Neuronal stem cell (in vitro differentiated cells): ENCODE results near the gene H1-8.

Source experiments
- DNase-seq: peaks from one replicate; pipeline ENCODE4 v3.0.0-alpha.2; 2013; ENCODE audit warnings: low spot score
- H2AFZ ChIP-seq: one replicate; pipeline ENCODE4 v1.6.1; 2013; ENCODE audit warnings: mild to moderate bottlenecking, low read length, inconsistent platforms
- H2AK5ac ChIP-seq: 2 replicates; pipeline ENCODE4 v1.6.1; 2013; ENCODE audit warnings: low read depth, mild to moderate bottlenecking, inconsistent platforms, low read length, moderate library complexity, mixed read lengths
- H2BK120ac ChIP-seq: 2 replicates; pipeline ENCODE4 v1.6.1; 2013; ENCODE audit warnings: low read depth, mild to moderate bottlenecking, inconsistent platforms, low read length, moderate library complexity, mixed read lengths
- H2BK12ac ChIP-seq: one replicate; pipeline ENCODE4 v1.6.1; 2013; ENCODE audit warnings: low read length, inconsistent platforms
- H2BK15ac ChIP-seq: 2 replicates; pipeline ENCODE4 v1.6.1; 2013; ENCODE audit warnings: mild to moderate bottlenecking, low read length, inconsistent platforms, mixed read lengths
- H2BK5ac ChIP-seq: one replicate; pipeline ENCODE4 v1.6.1; 2013; ENCODE audit warnings: inconsistent platforms, mild to moderate bottlenecking, low read length, moderate library complexity
- H3K14ac ChIP-seq: one replicate; pipeline ENCODE4 v1.6.1; 2013; ENCODE audit warnings: low read length, inconsistent platforms
- H3K18ac ChIP-seq: 2 replicates; pipeline ENCODE4 v1.6.1; 2013; ENCODE audit warnings: low read length, inconsistent platforms
- H3K23ac ChIP-seq: 2 replicates; pipeline ENCODE4 v1.6.1; 2013; ENCODE audit warnings: low read depth, mild to moderate bottlenecking, mixed read lengths, low read length, inconsistent platforms; ENCODE audit not compliant: poor library complexity
- H3K27ac ChIP-seq: replicated peaks from 3 replicates; pipeline ENCODE4 v1.5.1; 2013; ENCODE audit warnings: low read length, inconsistent platforms
- H3K27me3 ChIP-seq, 3 experiments: 2 replicates each; pipeline ENCODE4 v1.6.1; 2013; ENCODE audit warnings: low read length in 3 of 3, mild to moderate bottlenecking in 2 of 3, inconsistent platforms in 1 of 3, low read depth in 1 of 3, mixed read lengths in 1 of 3, moderate library complexity in 1 of 3; ENCODE audit not compliant: control insufficient read depth in 3 of 3, insufficient read depth in 3 of 3
- H3K36me3 ChIP-seq, 2 donors: replicated peaks in 1 of 2; 2 replicates each; pipeline ENCODE4 v1.6.1; 2013; ENCODE audit warnings: low read length in 2 of 2; ENCODE audit not compliant: control insufficient read depth in 2 of 2, insufficient read depth in 2 of 2
- H3K4ac ChIP-seq: 2 replicates; pipeline ENCODE4 v1.6.1; 2013; ENCODE audit warnings: inconsistent platforms, mild to moderate bottlenecking, low read length, moderate library complexity
- H3K4me1 ChIP-seq, 2 donors: 1 replicate in 1 of 2; 2 replicates in 1 of 2; pipeline ENCODE4 v1.6.1; 2013; ENCODE audit warnings: low read length in 2 of 2, low read depth in 1 of 2; ENCODE audit not compliant: control insufficient read depth in 2 of 2, insufficient read depth in 1 of 2
- H3K4me2 ChIP-seq: one replicate; pipeline ENCODE4 v1.6.1; 2013; ENCODE audit warnings: mild to moderate bottlenecking, low read length, inconsistent platforms; ENCODE audit not compliant: insufficient read depth, poor library complexity, severe bottlenecking
- H3K4me3 ChIP-seq, 2 donors: 2 replicates each; pipeline ENCODE4 v1.5.1; 2013; ENCODE audit warnings: low read length in 2 of 2, mild to moderate bottlenecking in 2 of 2, inconsistent platforms in 1 of 2, moderate library complexity in 1 of 2
- H3K79me1 ChIP-seq: one replicate; pipeline ENCODE4 v1.6.1; 2013; ENCODE audit warnings: low read depth, mild to moderate bottlenecking, inconsistent platforms, low read length, moderate library complexity
- H3K9ac ChIP-seq: one replicate; pipeline ENCODE4 v1.6.1; 2013; ENCODE audit warnings: mild to moderate bottlenecking, low read depth, low read length, inconsistent platforms; ENCODE audit not compliant: poor library complexity
- H3K9me3 ChIP-seq, 2 donors: replicated peaks in 1 of 2; 2 replicates each; pipeline versions ENCODE3 to v1.6.1; 2013; ENCODE audit warnings: low read length in 2 of 2, mild to moderate bottlenecking in 2 of 2, inconsistent platforms in 1 of 2, low read depth in 1 of 2, mixed read lengths in 1 of 2, moderate library complexity in 1 of 2; ENCODE audit not compliant: control insufficient read depth in 2 of 2, insufficient read depth in 1 of 2
- H4K8ac ChIP-seq: one replicate; pipeline ENCODE4 v1.6.1; 2013; ENCODE audit warnings: low read depth, mild to moderate bottlenecking, inconsistent platforms, low read length, moderate library complexity
- H4K91ac ChIP-seq: one replicate; pipeline ENCODE4 v1.6.1; 2013; ENCODE audit warnings: low read length, low read depth, mild to moderate bottlenecking, inconsistent platforms; ENCODE audit not compliant: poor library complexity
- WGBS, 2 donors: extraction: QIAGEN DNeasy Blood & Tissue Kit; methylation state at CpG; one replicate each; pipeline ENCODE4 v1.1.7; 2013; ENCODE audit warnings: missing lambda C conversion rate in 2 of 2, mixed read lengths in 1 of 2; ENCODE audit not compliant: insufficient read length in 2 of 2, insufficient replicate concordance in 1 of 2; ENCODE audit errors: extremely low coverage in 2 of 2; 5-methylcytosine and 5-hydroxymethylcytosine counted together

H1-8 gene

GRCh38 chr3:129577925-129578786 is 35.2 kb downstream of the H1-8 start:
- WGBS, 2 donors = no CpG with 5 or more reads among the region's 21 CpGs
- Histone ChIP-seq H3K36me3 (peaks cover 0 to 27% of the 10 kb centered on the region in 2 donors), H2BK15ac (no peak overlapping the region), H2BK5ac (peak overlapping the region; percentile 31), H2AK5ac (peak overlapping the region; percentile 22), H3K4me1 (peaks cover 0 to 10% of the 10 kb centered on the region in 2 donors), H3K27ac (no peak overlapping the region), H3K14ac (peak overlapping the region; percentile 31), H3K79me1 (no peaks in the 10 kb centered on the region), H3K18ac (peak overlapping the region; percentile 51), H2AFZ (no peak overlapping the region), H3K23ac (peak overlapping the region; percentile 46), H2BK120ac (no peak overlapping the region), H3K9ac (peak overlapping the region; percentile 37), H2BK12ac (no peak overlapping the region), H3K4me3 (no peak overlapping the region), H3K4me2 (no peak overlapping the region), H3K4ac (no peak overlapping the region), H4K8ac (no peak overlapping the region), H3K9me3 (peaks cover 0 to 1% of the 10 kb centered on the region in 2 donors), H3K27me3 (no peaks in the 10 kb centered on the region), H4K91ac (no peak overlapping the region)
- no peak for DNase-seq

GRCh38 chr3:129579991-129580390 is 37.0 kb downstream of the H1-8 start:
- Histone ChIP-seq H3K27me3 (no peaks in the 10 kb centered on the region), H3K4me3 (no peak overlapping the region), H2BK5ac (peak overlapping the region; percentile 93), H3K4ac (no peak overlapping the region), H2AK5ac (peak overlapping the region; percentile 6), H3K27ac (no peak overlapping the region), H2BK15ac (no peak overlapping the region), H4K8ac (no peak overlapping the region), H3K9me3 (peaks cover 0 to 1% of the 10 kb centered on the region in 2 donors), H4K91ac (no peak overlapping the region), H3K79me1 (no peaks in the 10 kb centered on the region), H3K14ac (no peak overlapping the region), H3K4me2 (no peak overlapping the region), H3K23ac (no peak overlapping the region), H3K4me1 (peaks cover 0 to 10% of the 10 kb centered on the region in 2 donors), H2AFZ (no peak overlapping the region), H2BK12ac (no peak overlapping the region), H3K9ac (no peak overlapping the region), H2BK120ac (no peak overlapping the region), H3K36me3 (peaks cover 0 to 36% of the 10 kb centered on the region in 2 donors), H3K18ac (no peak overlapping the region)
- WGBS, 2 donors = no CpG with 5 or more reads among the region's 10 CpGs
- no peak for DNase-seq

- Histone ChIP-seq H2BK12ac (no peak overlapping the region), H2BK120ac (no peak overlapping the region), H3K9ac (no peak overlapping the region), H2BK15ac (no peak overlapping the region), H2BK5ac (no peak overlapping the region), H3K4me2 (no peak overlapping the region), H3K4me1 (peaks cover 0 to 3% of the 10 kb centered on the region in 2 donors), H2AK5ac (no peak overlapping the region), H3K18ac (no peak overlapping the region), H3K23ac (no peak overlapping the region), H3K9me3 (no peaks in the 10 kb centered on the region), H3K27me3 (no peaks in the 10 kb centered on the region), H3K14ac (no peak overlapping the region), H3K4ac (no peak overlapping the region), H3K4me3 (no peak overlapping the region), H3K79me1 (no peaks in the 10 kb centered on the region), H3K36me3 (peaks cover 0 to 44% of the 10 kb centered on the region in 2 donors), H4K91ac (no peak overlapping the region), H4K8ac (no peak overlapping the region), H2AFZ (no peak overlapping the region), H3K27ac (no peak overlapping the region)
- no peak for DNase-seq
- no CpG with 5 or more reads among the region's 8 CpGs for WGBS, 2 donors
Measured at GRCh38 chr3:129581623-129582022, 38.6 kb downstream of the H1-8 start.

- Histone ChIP-seq H2BK5ac (no peak overlapping the region), H2AK5ac (no peak overlapping the region), H3K4me1 (peaks cover 0 to 3% of the 10 kb centered on the region in 2 donors), H3K18ac (no peak overlapping the region), H3K9ac (no peak overlapping the region), H3K36me3 (peaks cover 0 to 33% of the 10 kb centered on the region in 2 donors), H4K91ac (no peak overlapping the region), H3K14ac (no peak overlapping the region), H3K4me3 (no peak overlapping the region), H3K27ac (no peak overlapping the region), H2BK12ac (no peak overlapping the region), H3K79me1 (no peaks in the 10 kb centered on the region), H3K4ac (no peak overlapping the region), H3K4me2 (no peak overlapping the region), H3K27me3 (no peaks in the 10 kb centered on the region), H3K9me3 (no peaks in the 10 kb centered on the region), H2BK15ac (no peak overlapping the region), H3K23ac (no peak overlapping the region), H4K8ac (no peak overlapping the region), H2BK120ac (no peak overlapping the region), H2AFZ (no peak overlapping the region)
- WGBS, 2 donors = no CpG with 5 or more reads among the region's 5 CpGs
- DNase-seq = no peak
Measured at GRCh38 chr3:129582799-129583198, 39.8 kb downstream of the H1-8 start.
